SU-DHL-6 (cell line): ENCODE measurements around the gene PLCL1.

ENCODE experiments used
- H2AFZ ChIP-seq: fragments of 200-600 bp; sonication (generic); 2 replicates; pipeline ENCODE4 v1.6.1; 2014; ENCODE audit warnings: low read depth, mild to moderate bottlenecking, moderate library complexity, mixed read lengths, antibody characterized with exemption, low read length; ENCODE audit not compliant: severe bottlenecking
- H3F3A ChIP-seq: fragments of 200-600 bp; shearing (Covaris generic); 2 replicates; pipeline ENCODE4 v1.6.0; 2016; ENCODE audit warnings: antibody characterized with exemption, mild to moderate bottlenecking; ENCODE audit not compliant: insufficient read depth
- H3K27ac ChIP-seq: fragments of 200-600 bp; sonication (generic); 2 replicates; pipeline ENCODE4 v1.5.1; 2016; ENCODE audit warnings: low read depth, mild to moderate bottlenecking, low read length, moderate library complexity, mixed read lengths
- H3K27me3 ChIP-seq: fragments of 200-600 bp; sonication (generic), shearing (Covaris generic); 2 replicates; pipeline ENCODE4 v1.6.0; 2014; ENCODE audit warnings: mild to moderate bottlenecking, low read length
- H3K36me3 ChIP-seq: fragments of 200-600 bp; sonication (generic); 2 replicates; pipeline ENCODE4 v1.6.1; 2014; ENCODE audit warnings: mild to moderate bottlenecking, low read length, mixed read lengths
- H3K4me2 ChIP-seq: fragments of 300-600, 200-600 bp; shearing (Covaris generic), sonication (generic); 2 replicates; pipeline ENCODE4 v1.6.0; 2014; ENCODE audit warnings: low read length, low read depth, mild to moderate bottlenecking; ENCODE audit not compliant: poor library complexity, severe bottlenecking
- H3K4me3 ChIP-seq: fragments of 200-600 bp; sonication (generic); 2 replicates; pipeline ENCODE4 v1.5.1; 2014; ENCODE audit warnings: antibody characterized with exemption, low read length, mild to moderate bottlenecking, mixed read lengths; ENCODE audit not compliant: insufficient read depth, poor library complexity, severe bottlenecking
- H3K79me2 ChIP-seq: fragments of 200-600 bp; sonication (generic); 2 replicates; pipeline ENCODE4 v1.6.1; 2014; ENCODE audit warnings: mild to moderate bottlenecking, low read length, moderate library complexity; ENCODE audit not compliant: insufficient read depth
- H3K9ac ChIP-seq: fragments of 200-600 bp; sonication (generic); 2 replicates; pipeline ENCODE4 v1.7.0; 2014; ENCODE audit warnings: mild to moderate bottlenecking, low read length
- H3K9me2 ChIP-seq: fragments of 200-600 bp; sonication (generic); replicated peaks from 2 replicates; pipeline ENCODE4 v1.6.1; 2014; ENCODE audit warnings: low read length; ENCODE audit not compliant: insufficient read depth
- H3K9me3 ChIP-seq: fragments of 200-600 bp; sonication (generic); 2 replicates; pipeline ENCODE4 v1.6.1; 2014; ENCODE audit warnings: low read length, mixed read lengths; ENCODE audit not compliant: insufficient read depth
- H4K20me1 ChIP-seq: fragments of 200-600 bp; sonication (generic); 2 replicates; pipeline ENCODE4 v1.6.1; 2014; ENCODE audit warnings: low read depth, mild to moderate bottlenecking, antibody characterized with exemption, low read length, moderate library complexity, mixed read lengths
- CTCF ChIP-seq: fragments of 200-600 bp; sonication (generic); IDR thresholded peaks from one replicate; pipeline ENCODE4 v1.5.1; 2017; ENCODE audit warnings: antibody characterized with exemption, mild to moderate bottlenecking, low read length, moderate library complexity; ENCODE audit not compliant: insufficient read depth, poor library complexity, severe bottlenecking
- EZH2phosphoT487 ChIP-seq: fragments of 200-600 bp; sonication (generic), shearing (Covaris generic); conservative IDR thresholded peaks from 2 replicates; pipeline ENCODE4 v1.6.1; 2018; ENCODE audit warnings: mild to moderate bottlenecking, antibody characterized with exemption, low read length, moderate library complexity, mixed read lengths

Gene PLCL1

GRCh38 chr2:197848602-197849001 lies 44.2 kb downstream of the PLCL1 start:
- H3K4me2 ChIP-seq = no peak overlapping the region
- H3F3A ChIP-seq = no peaks in the 10 kb centered on the region
- TF ChIP-seq CTCF = no peak
- no peak for TF ChIP-seq EZH2phosphoT487
- no peaks in the 10 kb centered on the region; the same call in 1 of the 2 replicates for H3K27me3 ChIP-seq
- H3K9me3 ChIP-seq = no peaks in the 10 kb centered on the region
- H3K9ac ChIP-seq = no peak overlapping the region
- H3K27ac ChIP-seq = no peak overlapping the region
- no peaks in the 10 kb centered on the region for H3K79me2 ChIP-seq
- H3K36me3 ChIP-seq = no peaks in the 10 kb centered on the region
- no peak overlapping the region for H2AFZ ChIP-seq
- H3K4me3 ChIP-seq = no peak overlapping the region
- no peaks in the 10 kb centered on the region for H3K9me2 ChIP-seq
- no peaks in the 10 kb centered on the region for H4K20me1 ChIP-seq

- Histone ChIP-seq H3K9ac (no peak overlapping the region), H3K4me2 (no peak overlapping the region), H3K4me3 (no peak overlapping the region), H3K27me3 (no peaks in the 10 kb centered on the region; the same call in 1 of the 2 replicates), H3K9me3 (no peaks in the 10 kb centered on the region), H3K79me2 (no peaks in the 10 kb centered on the region), H3F3A (no peaks in the 10 kb centered on the region), H2AFZ (no peak overlapping the region), H3K36me3 (no peaks in the 10 kb centered on the region), H4K20me1 (no peaks in the 10 kb centered on the region), H3K9me2 (no peaks in the 10 kb centered on the region), H3K27ac (no peak overlapping the region)
- no peak for TF ChIP-seq CTCF
- no peak for TF ChIP-seq EZH2phosphoT487
These were observed 46.6 kb downstream of the PLCL1 start for GRCh38 chr2:197850882-197851450.

- no peaks in the 10 kb centered on the region for H3K36me3 ChIP-seq
- no peaks in the 10 kb centered on the region for H3K9me3 ChIP-seq
- no peaks in the 10 kb centered on the region for H3K79me2 ChIP-seq
- no peak overlapping the region for H3K4me3 ChIP-seq
- no peaks in the 10 kb centered on the region; the same call in 1 of the 2 replicates for H3K27me3 ChIP-seq
- no peak overlapping the region for H3K9ac ChIP-seq
- H3K9me2 ChIP-seq = no peaks in the 10 kb centered on the region
- TF ChIP-seq CTCF (no peak), EZH2phosphoT487 (no peak)
- no peak overlapping the region for H2AFZ ChIP-seq
- H3K4me2 ChIP-seq = no peak overlapping the region
- H4K20me1 ChIP-seq = no peaks in the 10 kb centered on the region
- H3F3A ChIP-seq = no peaks in the 10 kb centered on the region
- no peak overlapping the region for H3K27ac ChIP-seq
These were observed 47.1 kb downstream of the PLCL1 start for GRCh38 chr2:197851451-197851850.
